CD1c-positive myeloid dendritic cell (primary cell): ENCODE results near the gene CTNNA3.

Source experiments
- DNase-seq: peaks from one replicate; pipeline ENCODE4 v3.0.0-alpha.2; 2016; ENCODE audit errors: extremely low spot score

CTNNA3 gene

DNA sequence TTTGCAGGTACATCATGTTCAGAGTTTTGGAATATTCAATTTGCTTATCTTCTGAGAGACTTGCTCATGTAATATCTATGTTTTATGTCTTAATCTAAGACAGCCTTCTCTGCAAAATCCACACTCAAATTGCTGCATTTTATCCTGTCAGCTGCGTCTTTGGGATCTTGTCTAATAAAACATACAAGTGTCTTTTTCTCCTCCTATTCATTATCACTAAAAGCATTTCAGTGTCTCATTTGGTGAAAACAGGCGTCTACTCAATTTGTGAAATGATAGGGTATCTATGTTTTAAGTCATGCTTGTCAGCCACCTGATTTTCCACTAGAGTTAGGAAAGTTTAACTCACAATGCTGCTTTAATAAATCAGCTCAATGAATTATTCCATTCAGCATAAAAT is 882.9 kb downstream of the CTNNA3 start:
- DNase-seq = no peak

DNA sequence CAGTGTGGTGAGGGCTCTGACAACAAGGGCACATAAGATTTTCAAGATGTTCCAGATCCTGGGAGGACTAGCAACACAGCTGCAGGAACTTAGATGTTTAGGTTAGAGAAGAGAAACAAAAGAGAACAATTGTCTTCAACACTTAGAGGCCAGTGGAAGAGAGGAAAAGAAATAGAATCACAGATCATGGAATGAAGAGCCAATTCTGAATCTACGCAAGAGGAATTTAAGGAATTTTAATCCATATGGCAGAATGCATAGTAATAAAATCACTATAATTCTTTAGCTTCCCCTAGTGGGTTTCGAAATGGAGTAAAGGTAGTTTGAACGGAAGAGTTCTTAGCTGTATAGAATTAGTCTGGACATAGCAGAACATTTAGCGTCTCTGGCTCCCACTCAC is 884.8 kb downstream of the CTNNA3 start:
- no peak for DNase-seq

DNA sequence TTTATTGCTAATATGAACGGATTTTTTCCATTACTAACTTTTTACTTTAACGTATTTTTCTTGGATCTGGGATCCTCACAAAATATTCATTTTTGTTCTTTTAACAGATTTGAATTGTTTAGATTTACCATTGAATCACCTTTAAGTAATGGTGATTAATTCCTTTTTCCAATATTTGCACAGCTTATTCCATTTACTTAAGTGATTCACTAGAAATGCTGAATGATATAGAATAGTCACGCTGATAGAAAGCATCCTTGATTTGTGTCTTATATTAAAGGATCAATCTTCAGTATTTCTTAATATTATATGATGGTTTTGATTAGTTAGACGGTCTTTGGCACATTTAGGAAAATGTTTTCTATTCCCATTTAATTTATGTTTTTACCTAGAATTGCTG is 886.6 kb downstream of the CTNNA3 start:
- no peak for DNase-seq

DNA sequence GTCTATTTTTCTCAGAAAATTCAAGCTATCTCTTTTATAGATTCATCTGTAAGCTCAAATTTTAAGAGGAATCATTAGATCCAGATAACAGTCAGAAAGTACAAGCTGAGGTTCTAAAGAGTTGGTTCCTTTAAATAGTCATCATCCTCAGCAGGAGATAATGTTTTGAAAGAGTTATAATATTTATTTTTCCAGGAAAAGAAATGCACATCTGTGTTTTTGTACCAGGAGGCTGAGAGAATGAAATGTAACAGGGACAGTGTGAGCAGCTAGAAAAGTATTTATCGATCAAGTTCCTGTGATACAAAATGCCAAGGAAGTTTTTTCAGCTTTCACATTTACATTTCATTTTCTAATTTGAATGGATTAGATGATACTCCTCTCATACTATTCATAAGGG is 890.4 kb downstream of the CTNNA3 start:
- no peak for DNase-seq

DNA sequence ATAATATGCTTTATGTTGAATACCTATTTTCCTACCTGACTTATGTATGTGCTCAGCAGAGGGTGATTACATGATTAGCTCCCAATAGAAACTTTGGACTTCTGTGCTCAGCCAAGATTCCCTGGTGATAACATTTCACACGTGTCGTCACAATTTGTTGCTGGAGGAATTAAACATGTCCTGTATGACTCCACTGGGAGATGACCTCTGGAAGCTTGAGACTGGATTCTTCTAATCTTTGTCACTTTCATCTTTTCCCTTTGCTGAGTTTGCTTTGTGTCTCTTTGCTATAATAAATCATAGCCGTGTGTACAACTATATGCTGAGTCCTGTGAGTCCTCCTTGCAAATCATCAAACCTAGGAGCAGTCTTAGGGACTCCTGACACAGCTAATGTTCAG is 891.0 kb downstream of the CTNNA3 start:
- DNase-seq = no peak

DNA sequence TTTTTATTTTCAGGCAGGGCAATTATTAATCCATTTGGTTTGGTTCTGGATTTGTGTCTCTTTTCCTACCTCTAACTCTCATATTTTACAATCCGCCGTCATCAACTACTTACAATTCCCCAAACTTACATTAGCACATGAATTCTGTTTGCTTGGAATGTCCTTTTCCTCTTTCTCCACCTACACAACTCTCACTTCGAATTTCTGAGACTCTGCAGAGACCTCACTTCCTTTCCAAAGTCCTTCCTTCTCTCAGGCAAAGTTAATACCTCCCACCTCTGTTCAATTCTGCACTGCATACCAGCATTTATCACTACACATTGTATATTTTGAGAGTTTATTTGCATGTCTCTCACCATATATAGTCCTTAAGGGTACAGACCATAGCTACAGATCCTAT is 892.8 kb downstream of the CTNNA3 start:
- DNase-seq = no peak

DNA sequence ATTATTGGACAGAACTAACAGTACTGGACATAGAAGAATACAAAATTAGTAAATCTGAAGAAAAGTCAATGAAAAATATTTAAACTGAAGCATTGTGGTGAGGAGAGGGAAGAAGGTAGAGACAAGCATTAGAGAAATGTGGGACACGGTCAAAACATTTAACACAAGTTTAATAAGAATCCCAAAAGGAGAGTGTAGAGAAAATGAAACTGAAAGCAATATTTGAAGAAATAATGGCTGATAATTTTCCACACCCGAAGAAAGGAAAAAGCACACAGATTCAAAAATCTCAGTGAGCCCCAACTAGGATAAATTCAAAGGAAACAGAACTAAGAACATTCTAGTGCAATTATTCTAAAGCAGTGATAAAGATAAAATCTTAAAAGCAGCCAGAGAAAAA is 896.5 kb downstream of the CTNNA3 start:
- DNase-seq = no peak

DNA sequence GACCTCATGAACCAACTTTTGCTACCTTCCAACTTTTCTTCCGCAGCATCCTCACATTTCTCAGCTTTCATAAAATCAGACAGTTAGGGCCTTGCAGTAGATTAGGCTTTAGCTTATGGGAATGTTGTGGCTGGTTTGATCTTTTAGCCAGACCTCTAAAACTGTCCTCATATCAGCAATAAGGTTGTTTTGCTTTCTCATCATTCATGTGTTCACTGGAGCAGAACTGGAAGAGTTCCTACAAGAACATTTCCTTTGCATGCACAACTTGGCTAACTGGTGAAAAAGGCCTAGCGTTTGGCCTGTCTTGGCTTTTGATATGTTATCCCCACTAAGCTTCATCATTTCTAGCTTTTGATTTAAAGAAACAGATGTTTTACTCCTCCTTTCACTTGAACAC is 900.1 kb downstream of the CTNNA3 start:
- DNase-seq = no peak

DNA sequence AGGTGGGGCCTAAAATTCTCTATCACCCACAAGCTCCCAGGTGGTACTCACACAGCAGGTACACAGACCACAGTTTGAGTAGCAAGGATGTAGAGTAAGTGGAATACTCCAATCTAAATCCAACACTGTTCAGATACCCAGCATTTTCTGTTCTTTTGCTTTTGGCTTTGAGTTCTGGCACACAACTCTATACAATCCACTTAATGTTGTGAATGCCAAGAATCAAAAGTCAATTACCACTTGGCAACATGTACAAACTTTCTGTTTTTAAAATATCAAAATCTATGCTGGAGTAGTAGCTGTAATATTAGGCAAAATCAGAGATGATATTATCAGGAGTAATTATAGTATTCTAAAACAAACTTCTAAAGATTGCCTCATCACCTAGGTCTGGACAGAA is 903.6 kb downstream of the CTNNA3 start:
- no peak for DNase-seq

DNA sequence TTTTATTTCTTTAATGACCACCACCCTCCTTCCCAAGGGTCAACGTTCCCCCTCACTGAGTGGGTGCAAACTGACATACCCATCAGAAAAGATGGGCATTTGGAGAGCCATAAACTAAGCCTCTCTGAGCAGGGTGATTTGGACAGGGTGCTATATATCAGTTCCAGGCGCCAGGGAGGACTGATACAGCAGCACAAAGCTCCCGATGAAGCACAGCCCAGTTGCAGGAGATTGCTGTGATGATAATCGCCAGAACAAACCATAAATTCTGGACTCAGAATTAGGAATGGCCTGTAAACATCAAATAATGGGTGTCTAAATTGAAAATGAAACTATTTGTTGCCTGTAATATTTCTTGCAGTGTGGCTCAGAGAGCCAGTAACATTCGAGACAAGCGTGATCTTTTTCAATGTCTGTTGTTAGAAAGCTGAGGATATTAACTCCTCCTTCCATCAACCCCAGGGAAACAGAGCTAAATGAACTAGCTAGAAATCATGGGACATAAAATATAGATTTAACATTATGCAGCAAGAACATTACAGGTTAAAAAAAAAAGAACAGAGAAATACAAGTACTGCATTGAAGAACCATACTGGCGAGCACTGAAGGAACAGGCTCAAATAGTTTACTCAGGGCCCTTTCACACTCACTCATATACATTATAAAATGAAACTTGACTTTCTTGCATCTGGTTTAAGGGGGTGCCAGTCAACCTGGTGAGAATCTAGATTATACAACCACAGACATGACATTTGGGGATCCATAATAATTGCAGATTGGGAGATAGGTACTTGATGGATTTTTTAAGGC is 907.6 kb downstream of the CTNNA3 start:
- DNase-seq = no peak

DNA sequence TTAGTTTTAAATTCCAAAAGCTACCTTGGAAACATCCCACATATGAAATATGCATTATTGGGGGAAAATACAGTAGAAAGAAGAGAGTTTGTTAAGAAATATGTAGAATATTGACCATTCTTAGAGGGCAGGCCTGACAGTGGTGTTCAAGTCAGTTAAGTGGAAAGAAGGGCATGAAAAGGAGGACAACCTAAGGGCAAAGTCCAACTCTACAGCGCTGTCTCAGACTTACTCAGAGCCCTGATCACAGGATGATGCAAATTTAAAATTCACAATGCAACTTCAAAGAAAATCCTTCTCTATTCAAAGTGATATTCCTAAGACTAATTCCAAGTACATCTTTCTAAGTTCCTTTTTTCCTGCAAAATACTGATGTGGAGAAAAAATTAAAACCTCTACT is 909.3 kb downstream of the CTNNA3 start:
- no peak for DNase-seq

DNA sequence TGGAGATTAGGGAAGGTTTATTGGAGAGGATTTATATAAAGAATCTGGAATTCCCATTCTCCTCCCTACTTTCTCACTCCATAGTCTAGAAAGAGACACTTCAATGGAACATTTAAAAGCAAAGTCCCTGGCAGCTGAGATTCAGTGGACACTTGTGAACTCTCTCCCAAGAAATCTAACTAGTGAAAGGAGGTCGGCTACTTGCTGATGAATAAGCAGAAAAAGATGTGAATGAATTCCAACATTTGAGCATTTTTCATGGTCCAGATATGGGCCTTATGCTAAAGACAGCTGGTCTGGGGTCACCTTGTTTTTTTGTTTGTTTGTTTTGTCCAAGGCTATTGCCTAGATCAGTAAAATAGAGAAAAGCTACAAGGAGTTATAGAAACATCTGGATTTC is 911.2 kb downstream of the CTNNA3 start:
- no peak for DNase-seq

DNA sequence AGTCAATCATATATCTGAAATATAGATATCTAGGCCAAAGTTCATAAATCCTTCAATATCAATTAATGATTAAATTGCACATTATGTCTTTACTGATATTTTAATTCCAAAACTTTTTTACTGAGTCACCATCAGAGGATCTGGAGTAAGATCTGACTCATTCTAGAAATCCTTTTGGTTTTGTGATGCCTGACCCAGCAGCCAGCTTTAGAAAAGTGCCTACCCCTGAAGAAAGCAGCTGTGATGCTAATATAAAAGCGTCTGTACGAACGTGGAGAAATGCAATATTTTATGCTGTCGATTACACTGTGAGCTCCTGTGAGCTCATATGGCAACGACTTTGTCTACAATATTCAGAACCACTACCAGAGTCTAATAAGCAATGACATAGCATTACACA is 912.7 kb downstream of the CTNNA3 start:
- DNase-seq = no peak

DNA sequence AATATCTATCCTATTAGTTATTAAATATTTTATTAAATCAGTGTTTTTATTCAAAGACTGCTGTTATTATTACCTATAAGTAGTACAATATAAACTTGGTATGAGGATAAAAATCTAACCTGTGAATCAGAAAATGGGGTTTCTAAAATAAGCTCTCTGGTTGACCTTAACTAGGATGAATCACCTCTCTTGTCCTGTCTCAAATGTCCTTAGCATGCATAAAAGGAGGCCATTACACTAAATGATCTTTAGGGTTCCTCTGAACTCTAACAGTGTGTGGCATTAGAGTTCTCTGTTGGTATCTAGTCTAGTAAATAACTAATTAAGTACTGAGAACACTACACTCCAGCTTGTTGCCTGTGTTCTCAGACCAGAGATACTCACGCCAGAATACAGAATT is 913.2 kb downstream of the CTNNA3 start:
- DNase-seq = no peak

DNA sequence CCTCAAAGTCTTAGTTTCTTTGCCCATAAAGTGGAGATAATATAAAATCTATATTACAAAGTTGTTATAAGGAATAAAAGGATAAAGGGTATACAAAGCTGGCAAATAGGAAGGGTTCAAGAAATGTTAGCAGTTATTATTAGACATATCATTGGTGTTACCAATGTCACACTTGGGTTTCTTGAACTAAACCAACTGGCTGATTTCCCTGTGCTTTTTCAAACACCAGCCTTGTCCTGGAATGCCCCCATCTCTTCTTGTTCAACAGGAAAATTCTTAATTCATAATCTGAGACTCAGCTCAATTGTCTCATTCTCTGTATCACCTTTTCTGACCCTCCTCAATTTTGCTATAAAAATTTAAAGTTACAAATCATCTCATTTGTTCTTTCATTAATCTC is 913.9 kb downstream of the CTNNA3 start:
- DNase-seq = no peak

DNA sequence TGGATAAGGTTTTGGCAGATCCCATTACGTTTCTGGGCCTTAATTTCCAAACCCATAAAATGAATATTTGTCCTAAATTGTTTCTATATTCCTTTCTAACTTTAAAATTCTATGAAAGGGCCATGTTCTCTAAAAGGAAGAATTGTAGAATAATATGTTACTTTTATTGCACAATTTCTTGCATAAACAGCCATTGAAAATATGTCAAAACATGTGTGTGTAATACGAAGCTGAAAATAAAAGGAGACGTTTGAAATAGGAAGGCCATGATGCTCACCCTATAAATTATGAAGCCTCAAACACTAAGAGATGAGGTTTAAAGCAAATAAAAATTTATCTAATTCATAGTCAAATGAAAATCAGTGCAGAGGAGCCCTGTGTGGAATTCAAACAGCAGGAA is 915.2 kb downstream of the CTNNA3 start:
- DNase-seq = no peak

DNA sequence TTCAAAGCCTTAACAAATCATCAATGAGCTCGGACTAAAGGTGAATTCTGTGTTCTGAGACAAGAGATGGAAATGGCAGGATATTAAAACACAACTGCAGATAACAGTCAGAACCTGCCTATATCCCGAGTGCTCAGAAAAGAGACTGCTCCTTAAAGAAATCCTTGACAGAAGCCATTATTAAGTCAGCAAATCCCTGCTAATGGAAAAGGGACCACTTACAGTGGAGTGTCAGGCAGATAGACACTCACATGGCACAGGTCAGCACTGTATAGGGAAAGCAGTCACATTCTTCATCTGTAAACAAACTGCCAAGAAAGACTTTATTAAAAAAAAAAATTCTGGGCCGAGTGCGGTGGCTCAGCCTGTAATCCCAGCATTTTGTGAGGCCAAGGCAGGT is 917.6 kb downstream of the CTNNA3 start:
- no peak for DNase-seq

DNA sequence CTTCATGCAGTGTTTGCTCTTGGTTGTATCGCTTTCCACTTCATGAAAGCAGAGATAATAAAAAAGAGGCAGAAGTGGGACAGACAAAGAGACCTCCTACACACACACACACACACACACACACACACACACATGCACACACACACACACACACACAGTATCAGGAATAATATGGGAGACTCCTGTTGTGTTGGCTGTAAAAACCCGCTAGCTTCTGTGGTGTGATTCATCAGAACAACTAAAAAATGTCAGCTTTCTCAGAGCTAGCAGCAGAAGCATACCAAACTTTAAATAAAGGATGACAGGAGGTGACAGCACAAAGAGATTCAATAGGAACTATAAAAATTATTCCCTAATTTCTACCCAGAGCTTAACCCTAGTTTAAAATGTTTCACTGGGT is 918.3 kb downstream of the CTNNA3 start:
- DNase-seq = no peak

DNA sequence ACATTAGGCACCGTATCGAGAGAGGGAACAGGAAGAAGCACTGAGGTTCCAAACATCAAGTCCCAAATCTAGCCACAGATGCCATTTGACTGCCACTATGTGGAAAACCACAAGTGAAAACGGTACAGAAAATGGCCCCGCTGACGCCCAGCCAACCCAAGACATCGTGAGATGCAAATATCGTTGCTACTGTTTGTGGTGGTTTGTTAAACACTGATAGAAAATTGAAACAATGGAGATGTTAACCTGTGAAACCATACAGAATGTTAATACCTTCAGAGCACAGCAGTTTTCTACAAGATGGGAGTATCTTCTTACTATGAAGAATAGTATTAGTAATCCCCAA is 922.5 kb downstream of the CTNNA3 start:
- no peak for DNase-seq

DNA sequence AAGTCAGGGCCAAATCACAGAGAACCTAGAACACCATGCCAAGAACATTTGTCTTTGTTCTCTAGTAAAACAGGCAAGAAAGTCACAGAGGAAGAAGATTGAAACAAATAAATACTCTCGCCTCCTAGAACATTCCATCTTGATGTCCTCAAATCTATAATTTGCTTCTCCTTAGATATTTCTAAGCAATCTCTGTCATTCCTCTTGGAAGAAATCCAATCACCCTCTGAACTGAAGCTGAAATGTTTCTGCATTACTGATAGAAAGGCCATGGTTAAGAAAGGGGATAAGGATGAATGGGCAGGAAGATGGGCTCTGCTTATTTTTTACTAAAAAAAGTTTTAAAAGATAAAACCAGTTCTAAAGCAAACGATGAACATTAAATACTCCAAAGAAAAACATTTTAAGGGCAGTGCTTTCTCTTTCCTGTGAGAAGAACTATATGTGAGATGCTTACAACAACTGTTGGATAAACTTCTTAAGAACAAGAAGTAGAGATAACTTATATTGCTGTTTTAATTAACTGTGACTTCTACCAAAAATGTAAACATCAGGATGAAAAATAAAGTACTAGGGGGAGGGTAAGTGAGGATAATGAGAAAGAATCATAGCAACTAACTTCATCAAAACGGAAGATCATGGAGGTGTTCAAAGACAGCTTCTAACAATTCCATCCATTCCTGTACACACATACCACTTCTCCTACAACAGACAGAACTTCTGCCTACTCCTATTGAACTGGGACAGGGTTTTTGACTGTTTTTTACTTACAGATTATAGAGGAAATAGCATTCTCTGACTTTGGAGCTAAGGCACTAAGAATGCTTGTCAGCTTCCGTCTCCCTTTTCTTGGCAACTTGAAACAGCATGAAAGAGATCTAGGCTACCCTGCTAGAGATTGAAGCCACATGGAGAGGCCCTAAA is 923.2 kb downstream of the CTNNA3 start:
- DNase-seq = no peak

DNA sequence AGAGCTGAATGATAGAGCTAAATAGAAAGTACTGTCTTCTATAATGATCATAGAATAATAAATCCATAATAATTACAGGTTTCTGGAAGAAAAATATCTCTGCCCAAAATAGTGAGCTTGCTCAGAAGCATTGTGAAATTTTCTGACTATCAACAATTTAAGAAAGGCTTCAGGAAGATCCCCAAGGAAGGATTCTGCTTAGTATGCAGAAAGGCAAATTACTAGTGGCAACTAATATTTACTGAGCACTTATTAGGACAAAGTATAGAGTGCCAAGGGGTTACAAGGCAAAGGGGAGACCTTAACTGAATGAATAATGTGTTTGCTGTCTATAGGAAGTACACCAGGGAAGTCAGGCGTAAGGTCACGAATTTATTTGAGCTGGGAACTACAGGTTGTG is 928.3 kb downstream of the CTNNA3 start:
- no peak for DNase-seq

DNA sequence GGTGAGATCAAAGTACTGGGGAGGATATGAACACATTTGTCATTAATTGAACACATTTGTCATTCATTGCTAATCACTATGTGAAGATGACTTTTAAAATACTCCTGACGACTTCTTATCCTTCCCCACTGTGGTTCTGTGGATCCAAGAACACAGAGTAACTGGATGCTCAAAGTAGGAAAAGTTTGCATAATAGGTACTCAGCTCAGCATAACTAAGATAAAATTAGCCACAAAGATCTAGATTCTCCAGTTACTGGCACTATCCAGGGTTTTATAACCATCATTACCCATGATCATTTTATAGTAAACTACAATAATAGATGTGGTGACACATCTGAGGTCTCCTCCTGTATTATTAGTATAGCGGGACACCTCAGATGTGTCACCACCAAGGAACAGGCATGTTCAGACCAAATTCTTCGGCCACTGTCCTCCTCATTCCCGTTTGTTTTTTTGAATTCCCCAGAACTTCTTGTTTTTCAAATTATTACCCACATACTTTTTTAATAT is 933.7 kb downstream of the CTNNA3 start:
- DNase-seq = no peak

DNA sequence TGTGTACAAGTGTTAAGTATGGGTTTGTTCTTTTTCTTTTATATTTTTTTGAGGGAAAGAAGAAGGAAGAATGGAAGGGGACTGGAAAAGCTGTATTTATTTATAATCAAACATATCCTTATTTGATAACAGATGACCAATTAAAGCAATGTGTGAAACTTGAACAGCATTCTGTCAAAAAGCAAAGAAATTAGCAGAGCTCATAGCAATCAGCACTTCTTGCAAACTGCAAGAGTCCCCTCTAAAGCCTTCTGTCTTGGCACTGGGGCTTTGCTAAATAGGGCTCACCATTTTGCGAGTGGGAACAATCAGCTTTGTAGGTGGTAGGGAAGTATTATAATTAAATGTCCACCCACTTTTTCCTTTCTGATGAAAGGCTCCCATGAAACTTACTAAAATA is 935.1 kb downstream of the CTNNA3 start:
- no peak for DNase-seq
